ENCODE measurements around the gene MXRA8.

The MXRA8 gene

DNA sequence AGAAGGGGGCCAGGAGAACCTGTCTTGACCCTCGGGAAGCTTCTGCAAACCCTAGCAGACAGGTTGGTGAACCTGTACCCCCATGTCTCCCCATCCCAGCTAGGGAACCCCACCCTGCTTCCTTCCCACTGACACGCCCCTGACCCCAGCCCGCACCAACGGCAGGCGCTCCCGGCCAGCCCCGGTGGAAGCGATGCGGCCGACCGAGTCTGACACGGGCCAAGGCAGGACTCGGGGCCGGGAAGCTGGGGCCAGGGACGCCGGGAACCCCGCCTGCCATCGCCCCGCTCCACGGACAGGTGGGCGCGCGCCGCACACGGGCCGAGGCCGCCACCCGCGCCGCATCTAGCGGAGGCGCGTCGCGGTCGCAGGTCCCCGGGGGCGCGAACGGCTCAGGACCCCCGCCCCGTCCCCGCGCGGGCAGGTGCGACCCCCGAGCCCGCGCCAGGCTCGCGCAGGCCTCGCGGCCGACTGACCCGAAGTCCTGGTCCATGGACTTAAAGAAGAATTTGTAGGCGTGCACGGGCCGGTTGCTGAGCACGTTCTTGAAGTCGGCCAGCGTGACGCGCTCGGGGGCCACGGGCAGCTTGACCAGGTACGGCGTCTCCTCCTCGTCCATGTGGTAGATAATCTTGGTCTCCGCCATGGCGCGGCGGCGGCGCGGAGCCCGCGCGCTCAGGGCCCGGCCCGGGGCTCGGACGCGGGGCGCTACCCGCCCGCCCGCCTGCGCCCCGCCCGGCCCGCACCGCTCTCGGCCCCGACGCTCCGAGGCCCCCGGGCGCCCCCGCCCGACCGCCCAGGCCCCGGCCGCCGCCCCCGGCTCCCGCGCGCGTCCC, 9.7 kb downstream of the MXRA8 start:
- no peak for DNase-seq (ENCODE audit: low read depth)

DNA sequence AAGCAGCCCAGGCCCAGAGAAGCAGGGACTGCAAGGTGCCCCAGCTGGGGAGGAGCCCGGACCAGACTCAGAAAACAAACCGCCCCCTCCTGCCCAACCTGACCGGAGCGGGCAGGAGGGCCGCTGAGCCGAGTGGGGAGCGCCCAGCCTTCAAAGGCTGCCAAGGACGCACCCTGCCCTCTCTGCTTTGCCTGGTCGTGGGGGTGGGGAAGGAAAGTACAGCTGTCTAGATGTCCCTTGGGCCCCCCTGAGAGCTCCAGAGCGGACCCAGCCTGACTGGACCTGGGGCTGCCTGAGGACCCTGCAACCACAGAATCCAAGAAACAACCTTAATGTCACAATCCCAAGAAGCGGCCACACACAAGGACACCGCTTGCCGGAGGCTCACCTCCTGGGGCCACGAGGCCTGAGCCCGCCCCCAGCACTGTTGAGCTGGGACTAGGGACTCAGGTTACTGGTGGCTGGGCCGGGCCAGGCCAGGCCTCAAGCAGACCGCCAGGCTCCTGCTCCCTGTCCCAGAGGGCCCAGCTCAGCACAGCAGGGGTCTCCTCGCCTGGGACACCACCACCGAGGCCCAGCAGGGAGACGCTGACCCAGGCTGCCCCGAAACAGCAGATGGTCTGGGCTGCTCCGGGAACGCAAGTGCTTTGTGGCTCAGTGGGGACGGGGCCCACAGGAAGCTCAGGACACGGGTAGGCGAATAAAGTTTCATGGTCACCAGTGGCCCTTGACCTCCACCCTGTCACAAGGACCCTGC, 10.5 kb downstream of the MXRA8 start:
- no peak for DNase-seq (ENCODE audit: low read depth)

DNA sequence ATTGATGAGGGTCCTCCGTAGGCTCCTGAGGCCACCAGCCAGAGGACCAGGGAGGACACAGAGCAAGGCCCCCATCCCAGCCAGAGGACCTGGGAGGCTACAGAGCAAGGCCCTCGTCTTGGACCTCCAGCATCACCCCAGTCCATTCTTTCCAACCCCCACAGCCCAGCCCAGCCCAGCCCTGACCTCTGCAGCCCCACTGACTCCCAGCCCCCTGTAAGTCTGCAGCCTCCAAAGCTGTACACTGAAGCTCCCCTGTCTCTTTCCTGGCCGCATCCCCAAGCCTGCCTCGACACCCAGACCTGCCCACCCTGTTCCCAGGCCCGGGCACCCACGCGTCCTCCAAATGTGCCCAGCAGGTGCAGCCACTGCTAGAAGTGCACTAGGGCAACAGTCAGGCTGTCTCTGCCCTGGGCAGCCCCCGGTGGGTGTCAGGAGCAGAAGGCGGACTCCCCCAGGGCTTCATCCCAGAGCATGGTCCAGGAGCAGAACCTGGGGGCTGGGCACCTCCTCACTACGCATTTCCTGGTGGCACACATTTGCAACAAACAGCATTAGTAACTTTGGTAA, 11.2 kb downstream of the MXRA8 start:
- DNase-seq (ENCODE audit: low read depth) = no peak

GRCh38 chr1:1346501-1346890, 11.9 kb downstream of the MXRA8 start:
- DNase-seq (ENCODE audit: low read depth) = no peak

DNA sequence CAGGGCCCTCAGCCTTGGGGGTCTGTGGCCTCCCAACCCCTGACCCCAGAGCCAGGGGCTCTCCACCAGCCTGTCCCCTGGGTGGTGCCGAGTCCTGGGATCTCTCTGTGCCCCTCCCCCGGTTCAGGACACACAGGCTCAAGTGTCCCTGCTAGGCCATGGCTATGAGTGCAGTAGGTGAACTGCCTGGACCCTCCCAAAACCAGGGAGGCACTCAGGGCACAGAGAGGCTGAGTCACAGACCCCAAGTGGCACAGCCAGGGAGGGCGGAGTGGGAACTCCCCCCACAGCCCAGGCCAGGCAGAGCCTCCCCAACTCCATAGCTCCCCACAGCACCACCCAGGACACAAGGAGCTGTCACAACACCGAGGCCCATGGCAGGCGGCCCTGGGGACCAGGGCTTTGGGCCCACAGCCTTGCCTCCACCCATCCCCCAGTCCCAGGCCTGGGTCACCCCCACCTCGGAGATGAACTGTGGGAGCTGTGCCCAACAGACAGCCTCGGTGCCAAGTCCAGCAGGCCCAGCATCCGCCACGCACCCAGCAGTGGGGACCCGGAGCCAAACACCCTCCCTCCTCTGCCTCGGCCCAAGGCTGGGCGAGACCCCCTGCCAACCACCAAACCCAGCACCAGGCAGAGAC, 12.4 kb downstream of the MXRA8 start:
- DNase-seq (ENCODE audit: low read depth) = no peak

- no peak for DNase-seq (ENCODE audit: low read depth)
Observed at GRCh38 chr1:1345384-1345783, 13.0 kb downstream of the MXRA8 start.

DNA sequence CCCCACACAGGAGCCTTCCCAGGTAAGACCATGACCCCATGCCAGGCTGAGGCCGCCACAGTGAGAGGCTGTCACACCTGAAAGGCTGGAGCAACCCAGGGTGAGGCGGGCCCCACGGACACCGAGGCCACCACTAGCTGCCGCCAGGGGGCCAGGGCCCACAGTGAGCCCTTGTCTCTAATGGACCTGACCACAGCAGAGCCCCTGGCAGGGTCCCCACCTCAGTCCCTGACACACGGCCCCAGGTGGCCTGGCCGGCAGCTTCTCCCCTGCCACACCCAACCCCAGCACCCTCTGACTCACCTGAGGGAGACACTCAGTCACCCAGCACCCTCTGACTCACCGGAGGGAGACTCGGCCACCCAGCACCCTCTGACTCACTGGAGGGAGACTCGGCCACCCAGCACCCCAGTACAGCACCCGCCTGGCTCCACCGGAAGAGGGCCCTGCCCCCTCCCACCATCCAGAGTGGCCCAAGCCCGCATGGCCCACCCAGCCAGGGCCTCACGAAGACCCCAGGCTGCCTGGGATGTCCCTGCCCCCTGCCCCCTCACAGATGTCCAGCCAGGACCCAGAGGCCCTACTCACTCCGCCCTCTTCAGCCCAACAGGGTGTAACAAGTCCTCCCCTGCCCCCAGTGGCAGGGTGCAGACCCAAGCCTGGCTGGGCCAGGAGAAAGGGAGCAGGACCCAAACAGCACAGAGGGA, 13.5 kb downstream of the MXRA8 start:
- peak; percentile 63 for DNase-seq (ENCODE audit: low read depth)

DNA sequence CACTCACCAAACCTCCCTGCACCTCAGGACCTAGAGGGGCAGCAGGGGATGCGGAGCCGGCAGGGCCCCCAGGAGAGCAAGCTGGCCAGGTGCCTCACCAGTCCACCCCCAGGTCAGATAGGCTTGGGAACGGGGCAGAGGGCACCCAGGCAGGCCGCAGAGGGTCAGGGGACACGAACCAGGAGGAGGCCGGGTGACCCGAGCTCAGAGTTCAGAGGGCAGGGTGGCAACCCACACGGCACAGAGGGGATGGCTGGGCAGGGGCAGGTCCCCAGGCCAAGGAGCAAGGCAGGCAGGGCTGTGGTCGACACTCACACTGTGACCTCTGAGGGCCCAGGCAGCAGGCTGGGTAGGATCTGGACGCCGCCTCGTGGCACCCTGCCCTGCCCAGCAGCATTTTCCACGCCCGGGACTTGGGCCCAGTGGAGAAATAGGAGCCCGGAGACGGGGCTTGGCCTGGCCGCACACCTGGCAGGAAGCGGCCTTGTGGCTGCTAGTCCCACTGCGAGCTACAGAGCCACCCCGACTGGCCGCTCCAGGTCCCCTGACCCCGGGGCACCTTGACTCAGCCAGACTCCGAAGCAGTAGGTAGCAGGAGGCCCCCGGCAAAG, 14.4 kb downstream of the MXRA8 start:
- no peak for DNase-seq (ENCODE audit: low read depth)

DNA sequence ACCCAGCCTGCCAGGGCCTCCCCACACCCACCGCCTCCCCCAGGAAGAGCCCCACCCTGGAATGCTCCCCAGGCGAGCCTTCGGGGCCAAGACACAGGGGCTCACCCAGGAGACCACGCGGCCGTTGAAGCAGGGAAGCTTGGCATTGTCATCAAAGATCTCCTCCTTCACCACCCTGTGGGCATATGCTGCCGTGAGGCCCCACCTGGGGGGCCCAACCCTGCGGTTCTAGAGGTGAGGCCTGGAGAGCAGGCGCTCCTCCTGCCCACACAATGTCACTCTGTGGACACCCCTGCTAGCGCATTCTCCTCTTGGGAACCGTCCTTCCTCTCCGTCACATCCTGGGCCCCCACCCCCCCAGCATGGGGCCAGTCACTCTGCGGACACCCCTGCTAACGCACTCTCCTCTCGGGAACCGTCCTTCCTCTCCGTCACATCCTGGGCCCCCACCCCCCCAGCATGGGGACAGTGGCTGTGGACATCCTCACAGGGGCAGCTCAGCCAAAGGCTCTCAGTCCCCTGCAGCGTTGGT, 15.7 kb downstream of the MXRA8 start:
- no peak for DNase-seq (ENCODE audit: low read depth)

DNA sequence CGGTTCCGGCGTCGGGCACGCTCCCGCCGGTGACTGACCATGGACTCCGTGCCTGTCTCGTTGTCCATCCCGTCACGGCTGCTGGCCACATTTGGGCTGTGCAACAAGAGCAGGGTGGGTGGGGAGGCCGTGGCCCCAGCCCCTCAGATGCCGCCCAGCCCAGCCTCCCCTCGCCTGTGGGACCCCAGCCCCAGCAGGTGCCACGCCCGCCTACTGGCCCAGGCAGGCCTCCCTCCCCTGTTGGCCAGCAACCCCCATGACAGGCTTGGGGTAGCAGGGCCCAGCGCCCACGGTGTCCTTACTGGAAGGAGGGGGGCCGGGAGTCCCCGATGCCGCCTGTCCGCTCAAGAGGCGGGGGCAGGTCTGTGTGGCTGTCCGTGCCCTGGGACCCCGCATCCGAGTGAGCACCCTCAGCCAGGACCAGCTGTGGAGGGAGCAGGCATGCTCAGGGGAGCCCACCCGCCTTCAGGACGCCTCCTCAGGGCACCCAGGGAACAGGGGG, 16.2 kb downstream of the MXRA8 start:
- DNase-seq (ENCODE audit: low read depth) = no peak

- no peak for DNase-seq (ENCODE audit: low read depth)
Observed at GRCh38 chr1:1341549-1342021, 16.8 kb downstream of the MXRA8 start.

GRCh38 chr1:1340791-1341548, 17.4 kb downstream of the MXRA8 start:
- no peak for DNase-seq (ENCODE audit: low read depth)

- no peak for DNase-seq (ENCODE audit: low read depth)
Observed at GRCh38 chr1:1340185-1340584, 18.2 kb downstream of the MXRA8 start.

DNA sequence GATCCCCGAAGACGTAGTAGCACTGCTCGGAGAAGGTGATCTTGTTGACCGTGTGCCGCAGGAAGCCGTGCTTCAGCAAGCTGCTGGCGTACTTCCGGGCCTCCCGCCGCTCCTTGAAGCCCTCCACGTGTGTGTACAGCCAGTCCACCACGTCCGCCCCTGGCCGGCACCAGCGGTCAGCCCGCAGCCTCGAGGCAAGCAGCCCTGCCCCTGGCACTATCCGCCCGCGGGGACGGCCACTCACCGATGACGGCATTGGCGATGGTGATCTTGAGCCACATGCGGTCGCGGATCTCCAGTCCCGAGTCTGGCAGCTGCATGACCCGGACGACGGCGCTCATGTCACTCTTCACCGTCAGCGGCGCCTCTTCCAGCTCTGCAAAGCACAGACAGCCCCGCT, 20.1 kb downstream of the MXRA8 start:
- DNase-seq (ENCODE audit: low read depth) = no peak

DNA sequence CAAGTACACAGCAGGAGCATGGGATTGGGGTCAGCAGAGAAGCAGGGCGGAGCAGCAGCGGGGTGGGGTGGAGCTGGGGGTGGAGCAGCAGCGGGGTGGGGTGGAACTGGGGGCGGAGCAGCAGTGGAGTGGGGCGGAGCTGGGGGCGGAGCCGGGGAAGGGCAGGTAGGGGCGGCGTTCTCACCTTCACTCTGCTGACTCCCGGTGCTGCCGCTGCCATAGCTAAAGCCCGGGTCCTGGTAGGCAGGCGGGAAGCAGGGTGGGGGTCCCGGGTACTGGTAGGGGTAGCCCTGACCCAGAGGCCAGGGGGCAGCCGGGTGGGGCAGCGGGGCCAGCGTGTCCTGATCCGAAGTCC, 20.6 kb downstream of the MXRA8 start:
- DNase-seq (ENCODE audit: low read depth) = peak; percentile 43

DNA sequence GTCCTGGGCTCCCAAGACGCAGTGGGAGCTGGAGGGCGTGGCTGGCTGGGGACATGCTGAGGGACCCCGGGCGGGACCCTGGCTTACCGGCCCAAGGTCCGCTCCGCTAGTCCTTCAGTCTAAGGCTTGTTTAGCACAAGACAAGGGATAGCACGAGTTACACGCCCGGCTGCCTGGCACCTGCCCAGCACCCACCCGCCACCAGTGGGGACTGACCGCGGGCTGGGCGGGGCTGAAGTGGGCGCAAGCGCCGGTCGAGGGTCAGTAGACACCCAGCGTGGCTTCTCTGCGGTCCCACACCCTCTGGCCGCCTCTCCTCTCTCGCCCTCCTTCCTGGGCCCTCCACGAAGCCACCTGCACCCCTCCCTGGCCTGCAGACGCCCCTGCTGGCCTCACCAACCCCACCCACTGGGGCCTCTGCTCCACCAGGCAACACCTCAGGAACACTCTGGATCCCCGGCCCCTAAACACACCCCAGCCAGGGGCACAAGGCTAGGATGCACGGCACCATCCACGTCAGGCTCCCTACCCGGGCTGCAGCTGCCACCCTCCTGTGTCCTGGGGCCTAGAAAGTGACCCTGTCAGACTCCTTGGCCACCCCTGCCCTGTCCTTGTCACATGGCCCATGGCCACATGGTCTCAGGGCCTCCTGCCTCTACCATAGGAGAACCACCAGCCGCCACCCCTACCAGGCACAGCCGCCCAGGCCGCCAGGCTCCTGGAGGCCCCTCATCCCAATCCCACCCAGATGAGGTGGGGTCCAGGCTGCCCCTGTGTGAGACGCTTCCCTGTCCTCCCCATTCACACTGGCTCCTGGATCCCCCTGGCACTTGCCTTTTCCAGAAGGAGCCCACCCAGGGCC, 21.2 kb downstream of the MXRA8 start:
- no peak for DNase-seq (ENCODE audit: low read depth)

- no peak for DNase-seq (ENCODE audit: low read depth)
Observed at GRCh38 chr1:1336446-1336845, 21.9 kb downstream of the MXRA8 start.

GRCh38 chr1:1335792-1336248, 22.5 kb downstream of the MXRA8 start:
- DNase-seq (ENCODE audit: low read depth) = no peak

DNA sequence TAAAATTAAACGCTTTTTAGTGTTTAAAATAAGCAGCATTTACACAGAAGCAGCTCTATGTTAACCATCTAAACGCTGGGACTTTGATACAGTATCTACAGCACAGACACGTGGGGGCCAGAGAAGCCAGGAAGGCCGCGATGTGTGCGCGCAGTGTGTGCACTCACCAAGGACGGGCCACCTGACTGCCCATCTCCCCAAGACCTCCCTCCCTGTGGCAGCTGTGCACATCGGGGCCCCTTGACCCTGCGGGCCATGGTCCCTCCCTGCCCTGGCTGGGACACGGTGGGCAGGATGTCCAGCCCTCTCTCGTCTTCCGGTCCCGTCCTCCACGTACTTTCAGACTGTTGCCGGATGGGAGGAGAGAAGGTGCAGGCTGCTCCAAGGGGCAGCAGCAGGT, 23.1 kb downstream of the MXRA8 start:
- DNase-seq (ENCODE audit: low read depth) = no peak
